Measurements from ENCODE around the gene QSER1. TPM values are rescaled to one million over a fixed set of nuclear protein-coding genes. Genes with fewer than 3 reads are reported as not detected.

QSER1 gene
- total RNA-seq, 1 experiment from 2014 or later: 111 TPM

GRCh38 chr11:32870676-32871075, 21.9 kb upstream of the QSER1 start:
- Histone ChIP-seq H3K4me3 (ENCODE audit: low read depth, low read length, poor library complexity, severe bottlenecking) (no peak overlapping the region), H3K36me3 (ENCODE audit: insufficient read depth, low read length, poor library complexity, severe bottlenecking) (no peaks in the 10 kb centered on the region), H3K27ac (ENCODE audit: low read depth, low read length, poor library complexity, severe bottlenecking) (no peak overlapping the region), H3K9me3 (ENCODE audit: low read depth, low read length, poor library complexity, severe bottlenecking) (no peaks in the 10 kb centered on the region), H3K4me1 (ENCODE audit: insufficient read depth, low read length, poor library complexity, severe bottlenecking) (no peaks in the 10 kb centered on the region), H3K27me3 (replicated peaks; ENCODE audit: insufficient read depth, low read depth, low read length, poor library complexity) (peaks cover 12% of the 10 kb centered on the region)
- BruUV-seq (replicated peaks): no TSS peak
- CTCF ChIA-PET: no interaction called here
- no peak for TF ChIP-seq EZH2 (IDR thresholded peaks at IDR 0.05; ENCODE audit: borderline replicate concordance, low read depth, low read length, poor library complexity, severe bottlenecking)
- peak; percentile 89 for TF ChIP-seq CTCF (conservative IDR thresholded peaks at IDR 0.05; ENCODE audit: low read depth, low read length)
- DNase-seq (ENCODE audit: low spot score): peak; percentile 77
- POLR2A ChIA-PET (ENCODE audit: low non-redundant PET): no interaction called here
- intact Hi-C loops (cut with micrococcal nuclease; ENCODE audit: unreplicated experiment): loop anchor here (1.0 kb wide), 1 partner anchor 195 kb away; no protein-coding TSS in a partner anchor

- DNase-seq (ENCODE audit: low spot score): no peak
- no TSS peak for BruUV-seq (replicated peaks)
- no peaks in the 10 kb centered on the region for H3K9me3 ChIP-seq (ENCODE audit: low read depth, low read length, poor library complexity, severe bottlenecking)
- TF ChIP-seq EZH2 (IDR thresholded peaks at IDR 0.05; ENCODE audit: borderline replicate concordance, low read depth, low read length, poor library complexity, severe bottlenecking): no peak
- no peak for TF ChIP-seq CTCF (conservative IDR thresholded peaks at IDR 0.05; ENCODE audit: low read depth, low read length)
- H3K4me3 ChIP-seq (ENCODE audit: low read depth, low read length, poor library complexity, severe bottlenecking): no peak overlapping the region
- ChIA-PET POLR2A (ENCODE audit: low non-redundant PET) (no interaction called here), CTCF (no interaction called here)
- peaks cover 15% of the 10 kb centered on the region for H3K27me3 ChIP-seq (replicated peaks; ENCODE audit: insufficient read depth, low read depth, low read length, poor library complexity)
- H3K36me3 ChIP-seq (ENCODE audit: insufficient read depth, low read length, poor library complexity, severe bottlenecking): no peaks in the 10 kb centered on the region
- intact Hi-C loops (cut with micrococcal nuclease; ENCODE audit: unreplicated experiment): no loop called here
- H3K4me1 ChIP-seq (ENCODE audit: insufficient read depth, low read length, poor library complexity, severe bottlenecking): no peaks in the 10 kb centered on the region
- no peak overlapping the region for H3K27ac ChIP-seq (ENCODE audit: low read depth, low read length, poor library complexity, severe bottlenecking)
Measured at GRCh38 chr11:32874132-32874531, 18.5 kb upstream of the QSER1 start.

- no peak overlapping the region for H3K27ac ChIP-seq (ENCODE audit: low read depth, low read length, poor library complexity, severe bottlenecking)
- POLR2A ChIA-PET (ENCODE audit: low non-redundant PET): interaction anchor here (0.7 kb wide), 1 partner anchor 141 kb away, joined by 7 read pairs; no protein-coding TSS in a partner anchor
- H3K4me3 ChIP-seq (ENCODE audit: low read depth, low read length, poor library complexity, severe bottlenecking): no peak overlapping the region
- peaks cover 6% of the 10 kb centered on the region for H3K27me3 ChIP-seq (replicated peaks; ENCODE audit: insufficient read depth, low read depth, low read length, poor library complexity)
- CTCF ChIA-PET: no interaction called here
- no peaks in the 10 kb centered on the region for H3K36me3 ChIP-seq (ENCODE audit: insufficient read depth, low read length, poor library complexity, severe bottlenecking)
- intact Hi-C loops (cut with micrococcal nuclease; ENCODE audit: unreplicated experiment): no loop called here
- H3K9me3 ChIP-seq (ENCODE audit: low read depth, low read length, poor library complexity, severe bottlenecking): no peaks in the 10 kb centered on the region
- no TSS peak for BruUV-seq (replicated peaks)
- TF ChIP-seq CTCF (conservative IDR thresholded peaks at IDR 0.05; ENCODE audit: low read depth, low read length): no peak
- no peak for TF ChIP-seq EZH2 (IDR thresholded peaks at IDR 0.05; ENCODE audit: borderline replicate concordance, low read depth, low read length, poor library complexity, severe bottlenecking)
- no peak for DNase-seq (ENCODE audit: low spot score)
- no peaks in the 10 kb centered on the region for H3K4me1 ChIP-seq (ENCODE audit: insufficient read depth, low read length, poor library complexity, severe bottlenecking)
Measured at GRCh38 chr11:32881286-32881685, 11.3 kb upstream of the QSER1 start.
